ENCODE results near the gene CTSC.

DNA sequence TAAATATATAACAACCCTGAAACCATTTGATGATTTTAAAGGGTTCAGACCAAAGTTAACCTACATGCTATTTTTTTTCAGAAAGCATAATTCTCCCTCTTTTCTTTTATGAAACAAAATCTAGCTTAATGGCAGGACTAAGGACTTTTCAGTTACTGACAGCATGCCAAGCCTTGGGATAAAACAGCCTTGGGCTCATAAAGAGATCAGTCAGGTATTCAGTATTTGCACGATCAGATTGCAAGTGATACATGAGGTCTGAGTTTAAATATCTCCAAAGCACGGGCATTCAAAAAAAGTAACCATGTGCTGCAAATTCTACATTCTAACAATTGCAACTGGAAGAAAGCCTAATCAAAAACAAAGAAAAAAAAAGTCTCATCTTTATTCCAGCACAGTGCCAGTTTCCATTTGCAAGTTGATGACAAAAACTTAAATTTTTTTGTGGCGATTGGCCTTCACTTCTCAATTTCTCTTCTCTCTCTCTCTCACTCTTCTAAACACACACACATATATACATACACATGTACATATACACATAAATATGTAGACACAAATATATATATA lies 60.1 kb downstream of the CTSC start:
- TF ChIP-seq, protein P1, sequence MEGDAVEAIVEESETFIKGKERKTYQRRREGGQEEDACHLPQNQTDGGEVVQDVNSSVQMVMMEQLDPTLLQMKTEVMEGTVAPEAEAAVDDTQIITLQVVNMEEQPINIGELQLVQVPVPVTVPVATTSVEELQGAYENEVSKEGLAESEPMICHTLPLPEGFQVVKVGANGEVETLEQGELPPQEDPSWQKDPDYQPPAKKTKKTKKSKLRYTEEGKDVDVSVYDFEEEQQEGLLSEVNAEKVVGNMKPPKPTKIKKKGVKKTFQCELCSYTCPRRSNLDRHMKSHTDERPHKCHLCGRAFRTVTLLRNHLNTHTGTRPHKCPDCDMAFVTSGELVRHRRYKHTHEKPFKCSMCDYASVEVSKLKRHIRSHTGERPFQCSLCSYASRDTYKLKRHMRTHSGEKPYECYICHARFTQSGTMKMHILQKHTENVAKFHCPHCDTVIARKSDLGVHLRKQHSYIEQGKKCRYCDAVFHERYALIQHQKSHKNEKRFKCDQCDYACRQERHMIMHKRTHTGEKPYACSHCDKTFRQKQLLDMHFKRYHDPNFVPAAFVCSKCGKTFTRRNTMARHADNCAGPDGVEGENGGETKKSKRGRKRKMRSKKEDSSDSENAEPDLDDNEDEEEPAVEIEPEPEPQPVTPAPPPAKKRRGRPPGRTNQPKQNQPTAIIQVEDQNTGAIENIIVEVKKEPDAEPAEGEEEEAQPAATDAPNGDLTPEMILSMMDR (IDR thresholded peaks at IDR 0.05; ENCODE audit: low read depth, low read length), result no peak
- no peak for TF ChIP-seq EZH2phosphoT487 (IDR thresholded peaks at IDR 0.05; ENCODE audit: low read depth)

All from OCI-LY3 (cell line).